Upper lobe of right lung (tissue), 1 donor: ENCODE results near the gene RIOK2. TPM values are rescaled to one million over a fixed set of nuclear protein-coding genes. Genes with fewer than 3 reads are reported as not detected.

Experiments used
- ATAC-seq: fragments of 200-7000 bp; cut with Tn5 transposase; one replicate; pipeline ENCODE4 v1.9.1; 2020; ENCODE audit warnings: mild to moderate bottlenecking, moderate library complexity
- DNase-seq: peaks from one replicate; pipeline ENCODE4 v3.0.0-alpha.2; 2020
- H3K27ac ChIP-seq: fragments of 200-600 bp; one replicate; pipeline ENCODE4 v1.8.0; 2022
- H3K27me3 ChIP-seq: fragments of 200-600 bp; one replicate; pipeline ENCODE4 v1.8.0; 2022; ENCODE audit warnings: mild to moderate bottlenecking
- H3K36me3 ChIP-seq: fragments of 200-600 bp; one replicate; pipeline ENCODE4 v1.8.0; 2022
- H3K4me1 ChIP-seq: fragments of 200-600 bp; one replicate; pipeline ENCODE4 v1.8.0; 2022
- H3K4me3 ChIP-seq: fragments of 200-600 bp; one replicate; pipeline ENCODE4 v1.8.0; 2022; ENCODE audit warnings: mild to moderate bottlenecking
- H3K9me3 ChIP-seq: fragments of 200-600 bp; one replicate; pipeline ENCODE4 v1.8.0; 2022
- intact Hi-C: fragments of 100-400 bp; cut with DNase I; formaldehyde crosslinking; loops from one replicate; pipeline ENCODE4 v1.11.0; 2022
- total RNA-seq: library from RNA; stranded (reverse); fragmentation: NEBNext Ultra II Directional; extraction: Animal tissue kit (Norgen Biotek cat#: 25700); gene quantifications from one replicate; pipeline ENCODE4 v1.2.1, GENCODE V29; 2021
- TF ChIP-seq, protein P1 (sequence below): fragments of 200-600 bp; IDR thresholded peaks from one replicate; pipeline ENCODE4 v1.8.0; 2022; ENCODE audit warnings: antibody characterized with exemption
- donor health status: DM: no; HTN: yes; CAD: no; lungs with severe emphysema.

Gene RIOK2
- total RNA-seq, 1 donor from 2014 or later: 22.2 TPM

GRCh38 chr5:97131921-97132320 is 51.1 kb downstream of the RIOK2 start:
- intact Hi-C loops: no loop called here
- ATAC-seq: no peak
- no peak overlapping the region for H3K27ac ChIP-seq
- H3K9me3 ChIP-seq: no peaks in the 10 kb centered on the region
- TF ChIP-seq, protein P1, sequence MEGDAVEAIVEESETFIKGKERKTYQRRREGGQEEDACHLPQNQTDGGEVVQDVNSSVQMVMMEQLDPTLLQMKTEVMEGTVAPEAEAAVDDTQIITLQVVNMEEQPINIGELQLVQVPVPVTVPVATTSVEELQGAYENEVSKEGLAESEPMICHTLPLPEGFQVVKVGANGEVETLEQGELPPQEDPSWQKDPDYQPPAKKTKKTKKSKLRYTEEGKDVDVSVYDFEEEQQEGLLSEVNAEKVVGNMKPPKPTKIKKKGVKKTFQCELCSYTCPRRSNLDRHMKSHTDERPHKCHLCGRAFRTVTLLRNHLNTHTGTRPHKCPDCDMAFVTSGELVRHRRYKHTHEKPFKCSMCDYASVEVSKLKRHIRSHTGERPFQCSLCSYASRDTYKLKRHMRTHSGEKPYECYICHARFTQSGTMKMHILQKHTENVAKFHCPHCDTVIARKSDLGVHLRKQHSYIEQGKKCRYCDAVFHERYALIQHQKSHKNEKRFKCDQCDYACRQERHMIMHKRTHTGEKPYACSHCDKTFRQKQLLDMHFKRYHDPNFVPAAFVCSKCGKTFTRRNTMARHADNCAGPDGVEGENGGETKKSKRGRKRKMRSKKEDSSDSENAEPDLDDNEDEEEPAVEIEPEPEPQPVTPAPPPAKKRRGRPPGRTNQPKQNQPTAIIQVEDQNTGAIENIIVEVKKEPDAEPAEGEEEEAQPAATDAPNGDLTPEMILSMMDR: no peak
- H3K27me3 ChIP-seq: no peaks in the 10 kb centered on the region
- H3K4me3 ChIP-seq: no peak overlapping the region
- no peak for DNase-seq
- no peaks in the 10 kb centered on the region for H3K4me1 ChIP-seq
- H3K36me3 ChIP-seq: no peaks in the 10 kb centered on the region

DNA sequence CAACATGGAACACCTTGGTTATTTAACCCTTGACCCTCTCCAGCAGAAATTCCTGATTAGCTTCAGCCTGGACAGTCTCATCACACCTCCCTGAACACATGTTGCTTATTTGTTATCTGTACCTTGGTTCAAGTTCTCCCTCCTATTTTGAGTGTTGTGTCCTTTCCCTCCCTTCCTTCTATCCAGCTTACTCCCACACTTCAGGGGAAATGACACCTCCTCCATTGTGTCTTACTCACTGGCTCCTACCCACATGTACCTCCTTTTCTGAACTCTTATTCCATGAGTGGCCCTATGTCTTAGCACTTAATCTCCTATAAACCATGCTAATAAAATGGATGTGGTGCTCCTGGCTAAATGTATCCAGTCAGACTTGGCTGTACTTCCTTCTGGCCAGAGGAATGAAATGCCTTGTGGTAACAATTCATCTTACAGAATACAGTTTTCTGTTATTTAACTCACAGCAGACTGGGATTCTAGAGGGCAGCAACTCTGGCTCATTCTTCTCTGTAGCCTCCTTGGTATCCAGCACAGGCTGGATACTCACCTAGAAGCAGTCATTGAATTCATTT is 51.8 kb downstream of the RIOK2 start:
- no peaks in the 10 kb centered on the region for H3K9me3 ChIP-seq
- DNase-seq (no peak), ATAC-seq (no peak)
- TF ChIP-seq, protein P1: no peak
- H3K36me3 ChIP-seq: no peaks in the 10 kb centered on the region
- intact Hi-C loops: no loop called here
- no peak overlapping the region for H3K27ac ChIP-seq
- no peaks in the 10 kb centered on the region for H3K27me3 ChIP-seq
- no peaks in the 10 kb centered on the region for H3K4me1 ChIP-seq
- H3K4me3 ChIP-seq: no peak overlapping the region

DNA sequence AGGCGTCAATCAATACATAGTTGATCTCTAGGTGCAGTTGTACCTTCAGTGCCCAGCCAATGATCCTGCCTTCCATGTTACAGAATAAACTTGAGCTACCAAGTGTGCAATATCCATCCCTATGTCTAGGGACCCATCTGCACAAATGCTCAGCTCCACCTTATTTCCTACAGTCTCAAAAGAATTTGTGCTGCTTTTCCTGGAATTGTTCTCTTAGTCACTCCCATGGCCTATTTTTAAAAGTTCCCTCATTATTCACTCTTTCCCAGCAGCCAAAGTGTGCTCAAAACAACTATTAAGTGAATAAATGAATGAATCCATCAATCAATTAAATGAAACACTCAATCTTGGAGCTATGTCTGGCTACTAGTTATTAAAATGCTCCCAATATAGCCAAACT is 55.3 kb downstream of the RIOK2 start:
- ATAC-seq (no peak), DNase-seq (no peak)
- H3K9me3 ChIP-seq: no peaks in the 10 kb centered on the region

DNA sequence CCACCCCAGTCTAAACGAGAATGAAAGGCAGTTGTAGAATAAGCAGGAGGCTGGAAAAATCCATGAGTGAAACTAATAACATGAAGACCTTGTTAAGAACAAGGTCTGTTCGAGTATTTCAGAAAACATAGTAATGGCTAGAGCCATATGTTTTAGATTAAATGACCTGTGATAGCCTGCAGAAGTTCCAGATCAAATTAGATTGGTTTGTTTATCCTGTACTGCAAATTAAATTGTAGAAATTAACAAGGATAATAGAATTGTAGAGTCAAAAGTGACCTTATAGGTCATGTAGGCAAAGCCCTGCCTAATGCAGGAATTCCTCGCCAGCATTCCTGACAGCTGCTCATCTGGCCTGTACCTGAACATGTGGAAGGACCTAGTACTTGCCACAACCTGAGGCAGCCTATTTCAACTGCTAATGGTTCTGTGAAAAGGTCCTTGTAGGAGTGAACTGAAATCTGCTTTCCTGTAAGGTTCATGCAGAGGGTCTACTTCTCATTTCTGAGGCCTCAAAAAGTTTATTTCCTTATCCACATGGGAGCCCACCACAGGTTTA is 57.8 kb downstream of the RIOK2 start:
- Histone ChIP-seq H3K27ac (no peak overlapping the region), H3K4me1 (no peaks in the 10 kb centered on the region), H3K9me3 (no peaks in the 10 kb centered on the region), H3K36me3 (no peaks in the 10 kb centered on the region), H3K27me3 (no peaks in the 10 kb centered on the region), H3K4me3 (no peak overlapping the region)
- ATAC-seq: no peak
- TF ChIP-seq, protein P1: no peak
- DNase-seq: no peak
- intact Hi-C loops: no loop called here

More for the DNA sequence above, 55.3 kb downstream of the RIOK2 start:
- intact Hi-C loops: no loop called here
- Histone ChIP-seq H3K27me3 (no peaks in the 10 kb centered on the region), H3K4me1 (no peaks in the 10 kb centered on the region), H3K27ac (no peak overlapping the region), H3K4me3 (no peak overlapping the region), H3K36me3 (no peaks in the 10 kb centered on the region)
- TF ChIP-seq, protein P1: no peak

DNA sequence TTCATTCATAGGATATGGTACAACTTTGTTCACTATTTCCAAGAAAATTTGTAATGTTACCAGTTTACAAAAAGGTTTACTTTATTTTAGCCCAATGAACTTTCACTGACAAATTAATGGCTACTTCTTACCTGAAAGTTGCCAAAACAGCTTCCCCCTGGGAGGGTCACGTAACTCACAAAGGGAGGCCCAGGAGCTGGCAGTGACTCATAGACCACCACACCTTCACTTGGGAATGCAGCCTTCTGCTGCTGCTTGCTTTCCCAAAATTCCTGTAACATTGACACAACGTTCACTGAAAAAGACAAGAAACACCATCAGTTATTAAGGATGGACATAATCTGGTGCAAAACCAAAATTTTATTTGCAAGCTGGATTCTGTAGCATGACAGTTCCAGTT is 58.7 kb downstream of the RIOK2 start:
- no peak for ATAC-seq
- H3K36me3 ChIP-seq: no peaks in the 10 kb centered on the region
- intact Hi-C loops: no loop called here

More for the DNA sequence above, 58.7 kb downstream of the RIOK2 start:
- no peaks in the 10 kb centered on the region for H3K27me3 ChIP-seq
- TF ChIP-seq, protein P1: no peak
- no peak overlapping the region for H3K27ac ChIP-seq
- no peak for DNase-seq
- no peaks in the 10 kb centered on the region for H3K9me3 ChIP-seq
- H3K4me1 ChIP-seq: no peaks in the 10 kb centered on the region
- no peak overlapping the region for H3K4me3 ChIP-seq
